Calu3 (cell line): ENCODE results near the gene PBX3. TPM values are rescaled to one million over a fixed set of nuclear protein-coding genes. Genes with fewer than 3 reads are reported as not detected.

Experiments used
- BruUV-seq: library from RNA; stranded (reverse); fragments of 400-500 nt; replicated peaks from 2 replicates; lab custom pipeline; 2021; lab: Mats Ljungman, UMichigan
- CTCF ChIA-PET: fragments of 300-600 bp; sonication (Branson Sonifier 250); formaldehyde crosslinking; loops from one replicate; lab custom pipeline; 2022; ENCODE audit warnings: antibody characterized with exemption; lab: Charles Lee
- DNase-seq: peaks from one replicate; pipeline ENCODE4 v3.0.0; 2022
- H3K27ac Mint-ChIP-seq: one replicate; pipeline ENCODE4 v1.8.0; 2022; ENCODE audit warnings: mixed read lengths; ENCODE audit not compliant: unreplicated experiment
- H3K27me3 Mint-ChIP-seq: one replicate; pipeline ENCODE4 v1.8.0; 2022; ENCODE audit warnings: mixed read lengths; ENCODE audit not compliant: unreplicated experiment
- H3K36me3 Mint-ChIP-seq: one replicate; pipeline ENCODE4 v1.8.0; 2022; ENCODE audit warnings: mild to moderate bottlenecking, moderate library complexity, mixed read lengths; ENCODE audit not compliant: insufficient read depth, unreplicated experiment
- H3K4me1 Mint-ChIP-seq: one replicate; pipeline ENCODE4 v1.8.0; 2022; ENCODE audit warnings: mild to moderate bottlenecking, low read depth, mixed read lengths; ENCODE audit not compliant: unreplicated experiment
- H3K4me3 Mint-ChIP-seq: one replicate; pipeline ENCODE4 v1.8.0; 2022; ENCODE audit warnings: mild to moderate bottlenecking, low read depth, moderate library complexity, mixed read lengths; ENCODE audit not compliant: unreplicated experiment
- H3K9me3 Mint-ChIP-seq: one replicate; pipeline ENCODE4 v1.8.0; 2022; ENCODE audit warnings: low read depth, mixed read lengths; ENCODE audit not compliant: unreplicated experiment
- CTCF ChIP-seq: fragments of 200-600 bp; IDR thresholded peaks from one replicate; pipeline ENCODE4 v1.8.0; 2022; ENCODE audit warnings: antibody characterized with exemption; ENCODE audit not compliant: unreplicated experiment
- intact Hi-C: fragments of 100-400 bp; cut with micrococcal nuclease; formaldehyde crosslinking; loops from one replicate; pipeline ENCODE4 v1.10.0; 2022; ENCODE audit not compliant: unreplicated experiment
- total RNA-seq: library from RNA; stranded (reverse); gene quantifications from 2 replicates; pipeline ENCODE4 v1.2.3, GENCODE V29; 2022

PBX3 gene
- total RNA-seq, 1 experiment from 2014 or later = 8.0 TPM

GRCh38 chr9:126015424-126015823 lies 268.3 kb downstream of the PBX3 start:
- no TSS peak for BruUV-seq
- Mint-ChIP-seq H3K4me1 (no peaks in the 10 kb centered on the region), H3K9me3 (no peaks in the 10 kb centered on the region), H3K4me3 (no peak overlapping the region), H3K27ac (no peak overlapping the region), H3K27me3 (peaks cover 20% of the 10 kb centered on the region), H3K36me3 (no peaks in the 10 kb centered on the region)
- no peak for DNase-seq
- intact Hi-C loops = no loop called here
- no peak for TF ChIP-seq CTCF
- CTCF ChIA-PET = no interaction called here

DNA sequence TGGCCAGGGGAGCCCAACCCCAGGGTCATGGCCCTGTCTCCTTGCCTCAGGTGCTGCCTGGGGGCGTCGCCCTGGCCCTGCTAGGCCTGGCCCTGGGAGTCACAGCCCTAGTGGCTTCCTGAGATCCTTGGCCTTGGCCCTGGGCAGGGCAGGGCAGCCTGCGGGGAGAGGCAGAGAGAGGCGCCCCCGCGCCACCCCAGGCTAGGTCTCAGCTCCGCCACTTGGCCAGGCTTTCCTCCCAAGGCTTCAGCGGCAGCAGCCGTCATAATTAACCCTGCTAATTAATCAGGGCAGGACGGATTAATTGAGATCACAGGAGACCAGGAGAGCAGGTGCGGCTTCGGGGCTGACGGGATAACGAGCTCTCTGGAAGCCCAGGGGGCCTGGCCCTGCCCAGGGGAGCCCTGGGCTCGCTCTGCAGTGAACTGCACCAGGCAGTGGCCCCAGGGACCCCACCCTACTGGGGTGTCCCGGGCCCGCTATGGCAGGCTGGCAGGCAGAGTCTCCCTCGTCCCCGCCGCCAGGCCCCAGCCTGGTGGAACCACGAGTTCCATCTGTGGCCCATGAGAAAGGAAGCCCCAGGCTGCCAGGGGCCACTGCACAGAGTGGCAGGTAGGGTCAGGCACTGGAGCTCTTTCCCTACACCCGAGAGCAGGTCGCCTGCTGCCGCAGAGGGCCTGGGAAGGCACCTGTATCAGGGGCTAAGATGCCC lies 269.6 kb downstream of the PBX3 start:
- H3K9me3 Mint-ChIP-seq = no peaks in the 10 kb centered on the region
- no peak for TF ChIP-seq CTCF
- H3K27me3 Mint-ChIP-seq = peaks cover 33% of the 10 kb centered on the region
- H3K4me3 Mint-ChIP-seq = no peak overlapping the region
- intact Hi-C loops = no loop called here
- BruUV-seq = no TSS peak
- H3K36me3 Mint-ChIP-seq = no peaks in the 10 kb centered on the region
- no peaks in the 10 kb centered on the region for H3K4me1 Mint-ChIP-seq
- no peak for DNase-seq
- CTCF ChIA-PET = no interaction called here
- no peak overlapping the region for H3K27ac Mint-ChIP-seq

Other genes with a start within 250 kb of the PBX3 start
- 48.7 and 55.5 TPM in 2 replicates for gene MAPKAP1, start 40.2 kb upstream of the PBX3 start, total RNA-seq